ENCODE results near the gene ABCC1.
"Not testable (repeated sequence)": the region's sequence is repeated elsewhere in the genome, so short reads cannot be mapped to it uniquely, and the experiment has no call there.

Gene ABCC1

DNA sequence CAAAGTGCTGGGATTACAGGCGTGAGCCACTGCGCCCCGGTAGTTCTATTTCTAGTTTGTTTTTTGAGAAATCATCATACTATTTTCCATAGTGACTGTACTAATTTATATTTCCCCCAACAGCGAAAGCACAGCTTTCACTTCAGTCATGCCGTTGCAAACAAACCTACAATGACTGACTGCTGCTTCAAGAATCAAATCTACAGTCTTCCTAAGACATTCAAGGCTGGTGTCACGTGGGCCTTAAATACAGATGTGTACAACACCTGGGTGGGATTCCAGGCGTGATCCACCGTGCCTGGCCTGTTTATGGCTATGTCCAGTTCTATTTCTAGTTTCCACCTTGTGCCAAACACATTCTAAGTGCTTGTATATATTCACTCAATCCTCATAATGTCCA lies 201.9 kb downstream of the ABCC1 start:
- DNase-seq: no peak

DNA sequence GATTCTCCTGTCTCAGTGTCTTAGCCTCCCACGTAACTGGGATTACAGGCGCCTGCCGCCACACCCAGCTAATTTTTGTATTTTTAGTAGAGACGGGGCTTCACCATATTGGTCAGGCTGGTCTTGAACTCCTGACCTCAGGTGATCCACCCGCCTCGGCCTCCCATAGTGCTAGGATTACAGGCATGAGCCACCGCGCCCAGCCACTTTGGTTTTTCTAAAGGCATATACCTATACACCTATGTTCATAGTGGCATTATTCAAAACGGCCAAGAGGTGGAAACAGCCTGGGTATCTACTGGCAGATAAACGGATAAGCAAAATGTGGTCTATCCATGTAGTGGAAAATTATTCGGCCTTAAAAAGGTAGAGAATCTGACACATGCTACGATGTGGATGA lies 203.6 kb downstream of the ABCC1 start:
- DNase-seq: not testable (repeated sequence)

DNA sequence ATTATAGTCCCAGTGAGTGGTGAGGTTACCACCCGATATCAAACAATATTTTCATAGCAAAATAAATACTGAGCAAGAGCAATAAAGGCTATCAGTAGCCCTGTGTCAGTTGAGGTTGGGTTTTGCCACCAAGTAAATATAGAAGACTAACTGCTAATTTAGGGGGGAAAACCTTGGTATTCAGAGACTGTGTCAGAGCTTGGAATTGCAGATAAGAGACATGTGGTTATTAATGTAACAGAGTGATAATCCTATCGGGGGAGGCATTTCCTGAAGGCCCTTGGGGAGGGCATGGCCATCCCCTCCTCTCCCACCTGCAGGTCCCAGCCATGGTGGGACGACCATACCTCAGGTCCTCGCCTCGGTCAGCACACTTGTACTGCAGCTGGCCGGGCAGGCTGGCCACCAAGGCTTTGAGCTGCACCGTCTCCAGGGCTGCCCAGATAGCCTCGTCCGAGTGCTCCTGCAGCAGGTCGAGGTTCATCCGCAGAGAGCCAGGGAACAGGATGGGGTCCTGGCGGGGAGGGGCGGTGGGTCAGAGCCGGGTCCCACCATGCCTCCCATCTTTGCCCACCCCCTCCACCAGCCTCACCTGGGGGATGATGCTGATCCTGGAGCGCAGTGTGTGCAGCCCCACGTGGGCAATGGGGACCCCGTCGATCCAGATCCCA lies 205.0 kb downstream of the ABCC1 start:
- no peak for DNase-seq

DNA sequence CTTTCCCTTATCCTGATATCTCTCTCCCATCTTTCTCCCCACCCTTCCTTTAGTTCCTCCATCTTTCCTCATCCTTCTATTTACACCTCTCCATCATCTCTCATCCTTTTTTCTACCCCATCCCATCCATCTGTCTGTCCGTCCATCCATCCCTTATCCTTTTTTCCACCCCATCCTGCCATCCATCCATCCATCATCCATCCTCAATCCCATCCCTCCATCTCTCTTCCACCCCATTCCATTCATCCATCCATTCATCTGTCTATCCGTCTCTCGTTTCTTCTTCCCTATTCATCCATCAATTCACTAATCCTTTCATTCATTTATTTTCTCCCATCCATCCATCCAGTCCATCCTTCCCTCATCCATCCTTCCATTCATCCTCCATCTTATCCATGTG lies 205.8 kb downstream of the ABCC1 start:
- no peak for DNase-seq

DNA sequence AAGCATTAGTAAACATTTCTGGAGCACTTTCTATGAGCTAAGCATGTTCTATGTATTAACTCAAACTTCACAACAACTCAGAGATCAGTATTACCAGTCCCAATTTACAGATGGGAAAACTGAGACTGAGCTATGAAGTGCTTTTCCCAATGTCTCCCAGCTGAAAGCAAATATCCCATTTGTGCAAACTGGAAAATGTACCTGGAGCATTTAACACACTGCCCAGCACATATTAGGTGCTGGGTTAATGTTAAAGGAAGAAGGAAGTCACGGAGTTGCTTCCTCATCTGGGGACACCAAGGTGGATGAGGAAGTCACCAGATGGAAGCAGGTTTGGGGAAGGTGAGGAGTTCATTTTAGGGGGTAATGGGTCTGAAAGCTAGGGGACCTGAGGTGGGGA lies 207.8 kb downstream of the ABCC1 start:
- no peak for DNase-seq

DNA sequence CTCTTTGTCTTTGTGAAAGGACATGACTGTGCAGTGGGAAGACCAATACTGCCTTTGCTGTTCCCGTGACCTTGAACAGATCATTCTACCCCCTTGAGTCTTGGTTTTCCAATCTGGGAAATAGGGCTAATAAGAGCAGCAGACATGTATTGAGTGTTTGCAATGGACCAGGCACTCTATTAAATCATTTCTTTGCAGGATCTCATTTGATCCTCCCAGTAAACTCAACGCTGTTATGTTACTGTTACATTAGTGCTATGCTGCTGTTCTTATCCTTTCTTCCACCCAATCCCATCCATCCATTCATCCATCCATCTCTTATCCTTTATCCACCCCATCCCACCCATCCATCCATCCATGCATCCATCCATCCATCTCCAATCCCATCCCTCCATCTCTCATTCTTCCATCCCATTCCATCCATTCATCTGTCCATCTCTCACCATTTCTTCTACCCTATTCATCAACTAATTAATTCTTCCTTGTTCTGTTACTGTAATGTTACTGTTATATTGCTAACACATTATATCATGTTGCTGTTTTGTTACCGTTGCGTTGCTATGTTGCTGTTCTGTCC lies 208.8 kb downstream of the ABCC1 start:
- DNase-seq: no peak

DNA sequence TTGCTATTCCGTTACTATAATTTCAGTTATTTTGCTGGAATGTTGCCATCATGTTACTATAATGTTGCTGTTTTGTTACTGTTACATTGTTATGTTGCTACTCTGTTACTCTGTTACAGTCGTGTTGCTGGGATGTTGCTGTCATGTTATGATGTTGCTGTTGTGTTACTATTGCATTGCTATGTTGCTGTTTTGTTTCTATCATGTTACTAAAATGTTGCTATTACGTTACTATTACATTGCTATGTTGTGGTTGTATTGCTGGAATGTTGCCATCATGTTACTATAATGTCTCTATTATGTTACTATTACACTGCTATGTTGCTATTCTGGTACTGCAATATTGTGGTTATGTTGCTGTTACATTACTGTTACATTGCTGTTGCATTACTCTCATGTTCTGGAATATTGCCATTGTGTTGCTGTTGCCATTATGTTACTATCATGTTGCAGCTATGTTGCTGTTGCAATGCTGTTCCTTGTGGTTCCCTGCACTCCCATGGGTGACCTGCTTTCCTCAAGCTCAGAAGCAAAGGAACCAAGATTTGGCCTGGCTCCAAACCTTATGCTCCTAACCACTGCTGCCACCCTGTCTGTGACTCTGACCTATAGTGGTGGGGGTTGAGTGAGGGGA lies 209.4 kb downstream of the ABCC1 start:
- no peak for DNase-seq

DNA sequence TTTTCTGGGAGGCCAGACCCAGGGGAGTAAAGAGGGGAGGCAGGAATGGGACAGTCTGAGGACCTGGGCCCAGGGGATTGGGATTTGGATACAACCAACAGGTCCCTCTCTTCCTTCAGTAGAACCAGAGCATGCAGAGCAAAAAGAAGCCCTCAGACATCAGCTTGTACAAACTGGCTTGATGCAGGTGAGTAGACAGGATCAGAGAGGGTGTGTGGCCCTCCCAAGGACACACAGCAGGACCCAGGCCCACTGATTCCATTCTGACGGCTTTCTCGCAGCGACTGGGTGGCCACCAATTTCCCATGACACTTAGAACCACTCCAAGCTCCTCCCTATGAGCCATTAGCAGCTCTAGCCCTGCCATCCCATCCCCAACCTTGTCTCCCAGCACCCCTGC lies 210.2 kb downstream of the ABCC1 start:
- no peak for DNase-seq

DNA sequence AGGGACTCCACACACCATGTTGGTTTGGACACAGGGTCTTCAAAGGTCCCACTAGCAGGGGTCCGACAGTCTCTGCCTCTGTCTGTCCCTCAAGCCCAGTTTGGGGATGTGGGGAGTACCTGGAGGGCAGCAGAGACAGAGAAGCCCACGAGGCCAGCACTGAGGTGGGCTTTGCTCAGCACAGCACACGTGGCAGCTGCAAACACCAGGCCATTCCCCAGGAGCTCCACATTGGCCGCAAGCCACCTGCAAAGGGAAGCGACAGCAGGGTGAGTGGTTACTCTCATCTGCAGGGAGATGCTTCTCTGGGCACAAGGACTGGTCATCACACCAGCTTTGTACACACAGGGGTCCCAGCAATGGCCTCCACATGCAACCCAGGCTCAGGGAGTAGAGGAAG lies 211.9 kb downstream of the ABCC1 start:
- DNase-seq: no peak

DNA sequence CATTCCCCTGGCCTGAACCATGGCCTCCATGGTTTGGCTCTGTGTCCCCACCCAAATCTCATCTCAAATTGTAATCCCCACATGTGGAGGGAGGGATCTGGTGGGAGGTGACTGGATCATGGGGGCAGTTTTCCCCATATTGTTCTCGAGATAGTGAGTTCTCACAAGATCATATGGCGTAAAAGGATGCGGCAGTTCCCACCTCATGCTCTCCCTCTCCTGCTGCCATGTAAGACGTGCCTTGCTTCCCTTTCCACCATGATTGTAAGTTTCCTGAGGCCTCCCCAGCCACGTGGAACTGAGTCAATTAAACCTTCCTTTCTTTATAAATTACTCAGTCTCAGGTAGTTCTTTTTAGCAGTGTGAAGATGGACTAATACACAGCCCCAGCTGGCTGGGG lies 212.4 kb downstream of the ABCC1 start:
- DNase-seq: not testable (repeated sequence)

DNA sequence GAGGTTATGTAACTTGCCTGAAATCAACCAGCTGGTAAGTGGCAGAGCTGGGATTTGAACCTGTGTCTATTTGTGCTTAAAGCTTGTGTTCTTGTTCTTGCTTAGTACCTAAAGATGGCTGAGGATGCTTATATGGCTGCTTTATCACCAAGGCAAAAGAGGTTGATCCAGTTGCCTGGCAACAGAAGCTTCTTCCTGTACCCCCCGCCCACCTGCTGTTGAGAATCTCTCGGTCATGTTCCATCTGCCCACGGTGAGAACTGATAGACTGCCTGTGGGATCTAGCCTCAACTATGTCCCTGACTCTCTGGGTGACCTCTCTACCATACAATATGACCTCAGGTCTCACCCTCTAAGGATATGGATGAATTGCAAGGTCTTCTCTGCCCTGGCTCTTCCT lies 213.2 kb downstream of the ABCC1 start:
- peak in 1 of 58 donors; percentile 4 for DNase-seq

DNA sequence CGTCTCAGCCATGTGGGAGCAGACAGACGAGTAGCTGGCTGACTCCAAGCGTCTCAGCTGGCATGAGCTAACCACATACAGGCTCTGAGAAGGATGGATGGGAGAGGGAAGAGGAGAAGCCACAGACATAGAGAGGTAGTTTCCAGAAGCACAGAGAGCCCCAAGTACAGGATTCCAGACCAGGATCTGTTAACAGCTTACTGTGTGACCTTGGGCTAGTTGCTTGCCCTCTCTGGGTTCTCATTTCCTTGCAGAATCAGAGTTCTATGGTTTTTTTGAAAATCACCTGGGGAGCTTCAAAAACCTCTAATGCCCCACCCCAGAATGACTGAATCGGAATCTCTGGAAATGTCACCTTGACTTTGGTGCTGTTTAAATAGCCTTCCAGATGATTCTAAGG lies 213.7 kb downstream of the ABCC1 start:
- no peak for DNase-seq

DNA sequence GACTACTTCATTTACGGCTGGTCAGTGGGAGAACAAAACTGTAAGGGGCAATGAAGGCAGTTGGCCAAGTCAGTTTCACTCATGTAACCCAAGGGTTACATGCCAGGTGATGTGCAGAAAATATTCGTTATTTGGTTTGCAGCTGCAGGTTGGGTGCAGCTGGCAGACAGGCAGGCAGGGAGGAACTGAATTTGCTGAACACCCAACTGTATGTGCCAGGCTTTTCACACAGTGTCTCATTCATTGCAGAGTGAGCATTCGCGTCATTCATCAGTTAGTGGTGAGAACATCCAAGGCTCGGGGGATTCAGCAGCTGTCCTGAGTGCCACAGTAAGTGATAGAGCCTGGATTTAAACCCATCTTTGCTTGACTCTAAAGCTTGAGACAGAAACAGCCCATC lies 214.2 kb downstream of the ABCC1 start:
- peak in 40 of 58 donors; percentile 2 to 69 (median 31) for DNase-seq

DNA sequence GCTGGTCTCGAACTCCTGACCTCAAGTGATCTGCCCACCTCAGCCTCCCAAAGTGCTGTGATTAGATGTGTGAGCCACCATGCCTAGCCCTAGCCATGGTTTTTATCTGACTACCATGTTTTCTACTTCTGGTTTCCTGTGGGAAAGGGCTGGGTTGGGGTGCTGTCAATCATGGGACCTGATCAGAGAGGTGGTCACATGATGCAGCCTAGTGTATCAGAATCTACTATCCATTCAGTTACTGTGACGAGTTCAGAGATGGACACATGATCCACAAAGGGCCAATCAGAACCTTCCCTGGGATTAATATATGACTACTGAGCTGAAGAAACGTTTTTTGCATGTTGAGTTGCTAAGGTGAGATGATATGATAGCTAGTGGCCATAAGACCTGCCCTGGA lies 214.8 kb downstream of the ABCC1 start:
- no peak for DNase-seq

DNA sequence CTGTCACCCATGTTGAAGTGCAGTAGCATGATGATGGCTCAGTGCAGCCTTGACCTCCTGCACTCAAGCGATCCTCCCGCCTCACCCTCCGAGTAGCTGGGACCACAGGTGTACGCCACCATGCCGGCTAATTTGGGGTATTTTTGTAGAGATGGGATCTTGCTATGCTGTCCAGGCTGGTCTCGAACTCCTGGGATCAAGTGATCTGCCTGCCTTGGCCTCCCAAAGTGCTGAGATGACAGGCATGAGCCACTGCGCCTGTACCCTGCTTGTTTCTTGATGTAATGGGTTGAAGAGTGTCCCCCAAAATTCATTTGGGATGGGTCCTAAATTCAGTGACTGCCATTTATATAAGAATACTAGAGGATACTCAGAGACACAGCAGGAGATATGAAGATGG lies 216.7 kb downstream of the ABCC1 start:
- DNase-seq: no peak

DNA sequence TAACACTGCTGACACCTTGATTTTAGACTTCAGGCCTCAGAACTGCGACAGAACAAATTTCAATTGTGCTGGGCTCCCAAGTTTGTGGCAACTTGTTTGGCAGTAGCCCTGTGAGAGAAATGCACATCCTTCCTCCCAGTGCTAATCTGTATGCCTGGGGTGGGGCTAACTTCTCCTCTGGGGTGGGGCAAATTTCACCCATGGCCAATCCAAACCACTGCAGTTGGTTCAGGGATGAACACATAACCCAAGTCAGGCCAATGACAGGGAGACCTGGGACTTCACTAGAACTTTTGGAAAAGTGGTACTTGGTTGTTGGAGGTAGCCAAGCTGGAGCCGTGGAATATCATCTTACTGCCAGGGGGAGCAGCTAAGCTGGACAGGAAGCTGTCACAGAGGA lies 217.5 kb downstream of the ABCC1 start:
- no peak for DNase-seq

DNA sequence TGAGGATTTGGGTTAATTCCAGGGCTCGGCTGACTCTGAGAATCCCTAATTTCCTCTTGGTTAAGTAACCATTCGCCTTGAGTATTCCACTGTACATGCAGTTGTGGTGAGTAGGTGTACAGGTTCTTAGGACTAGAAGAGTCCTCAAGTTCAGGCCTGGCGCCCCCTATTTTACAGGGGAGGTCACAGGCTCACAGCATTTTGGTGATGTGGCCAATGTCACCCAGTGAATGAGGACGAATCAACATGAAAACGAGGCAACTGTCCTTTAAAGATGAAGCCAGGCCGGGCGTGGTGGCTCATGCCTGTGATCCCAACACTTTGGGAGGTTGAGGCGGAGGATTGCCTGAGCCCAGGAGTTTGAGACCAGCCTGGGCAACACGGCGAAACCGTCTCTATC lies 218.5 kb downstream of the ABCC1 start:
- DNase-seq: no peak

DNA sequence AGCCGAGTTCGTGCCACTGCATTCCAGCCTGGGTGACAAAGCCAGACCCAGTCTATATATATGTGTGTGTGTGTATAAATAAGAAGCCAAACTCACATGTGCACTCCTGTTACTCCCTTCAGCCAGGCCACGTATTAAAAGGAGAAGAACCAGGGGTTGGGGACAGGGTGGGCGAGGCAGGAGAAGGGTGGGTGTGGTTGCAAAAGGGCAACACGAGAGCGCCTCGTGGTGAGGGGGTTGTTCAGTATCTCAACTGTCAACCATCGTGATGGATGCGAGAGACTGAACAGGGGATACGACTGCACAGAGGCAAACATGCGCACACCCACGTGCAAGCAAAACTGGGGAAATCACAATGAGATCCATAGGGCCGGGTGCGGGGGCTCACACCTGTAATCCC lies 219.0 kb downstream of the ABCC1 start:
- DNase-seq: no peak

DNA sequence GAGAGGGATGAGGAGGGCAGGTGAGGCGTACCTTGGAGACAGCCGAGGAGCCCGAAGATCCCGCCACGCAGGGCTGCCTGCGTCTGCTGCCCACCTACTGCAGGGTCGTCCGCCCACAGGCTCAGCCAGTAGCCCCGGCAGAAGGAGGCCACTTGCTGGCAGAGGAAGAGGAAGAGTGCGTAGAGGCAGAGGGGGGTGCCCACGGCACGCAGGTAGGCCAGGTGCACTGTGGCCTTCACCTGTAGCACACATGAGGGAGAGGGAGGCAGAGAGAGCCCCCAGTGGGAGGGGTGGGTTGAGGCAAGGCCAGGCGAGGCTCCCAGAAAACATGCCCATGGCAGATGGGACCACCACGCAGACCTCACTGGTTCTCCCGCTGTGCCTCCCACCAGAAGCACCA lies 220.2 kb downstream of the ABCC1 start:
- no peak for DNase-seq

DNA sequence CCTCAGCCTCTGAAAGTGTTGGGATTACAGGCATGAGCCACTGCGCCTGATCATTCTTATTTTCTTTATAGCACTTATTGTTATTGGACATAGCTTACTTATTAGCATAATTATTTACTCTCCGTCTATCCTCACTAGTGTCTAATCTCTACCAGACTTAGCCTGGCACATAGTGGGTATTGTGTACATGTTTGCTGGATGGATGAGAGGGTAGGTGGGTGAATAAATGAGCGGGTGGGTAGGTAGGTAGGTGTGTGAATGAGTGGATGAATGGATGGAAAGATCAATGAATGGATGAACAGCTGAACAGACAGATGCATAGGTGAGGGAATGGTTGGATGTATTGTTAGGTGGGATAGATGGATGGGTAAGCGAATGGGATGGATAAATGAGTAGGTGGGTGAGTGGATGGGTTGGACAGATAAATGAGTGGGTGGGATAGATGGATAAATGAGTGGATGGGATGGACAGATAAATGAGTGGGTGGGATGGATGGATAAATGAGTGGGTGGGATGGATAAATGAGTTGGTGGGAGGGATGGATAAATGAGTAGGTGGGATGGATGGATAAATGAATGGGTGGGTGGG lies 222.0 kb downstream of the ABCC1 start:
- no peak for DNase-seq

DNA sequence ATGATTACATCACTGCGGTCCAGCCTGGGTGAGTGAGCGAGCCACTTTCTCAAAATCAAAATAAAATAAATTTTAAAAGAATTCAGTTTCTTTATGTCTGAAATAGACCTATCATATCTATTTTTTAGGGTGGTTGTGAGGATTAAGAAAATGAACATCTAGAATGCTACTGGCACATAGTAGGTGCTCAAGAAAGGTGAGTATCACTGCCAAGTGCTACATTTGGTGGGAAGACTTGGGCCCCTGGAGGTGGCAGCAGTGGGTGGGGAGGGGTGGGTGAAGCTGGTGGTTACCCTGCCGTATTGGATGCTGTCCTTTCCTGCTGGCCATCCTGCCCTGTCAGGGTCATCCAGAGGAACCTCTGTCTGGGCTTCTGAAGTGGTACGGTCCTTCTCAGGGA lies 223.6 kb downstream of the ABCC1 start:
- DNase-seq: no peak

DNA sequence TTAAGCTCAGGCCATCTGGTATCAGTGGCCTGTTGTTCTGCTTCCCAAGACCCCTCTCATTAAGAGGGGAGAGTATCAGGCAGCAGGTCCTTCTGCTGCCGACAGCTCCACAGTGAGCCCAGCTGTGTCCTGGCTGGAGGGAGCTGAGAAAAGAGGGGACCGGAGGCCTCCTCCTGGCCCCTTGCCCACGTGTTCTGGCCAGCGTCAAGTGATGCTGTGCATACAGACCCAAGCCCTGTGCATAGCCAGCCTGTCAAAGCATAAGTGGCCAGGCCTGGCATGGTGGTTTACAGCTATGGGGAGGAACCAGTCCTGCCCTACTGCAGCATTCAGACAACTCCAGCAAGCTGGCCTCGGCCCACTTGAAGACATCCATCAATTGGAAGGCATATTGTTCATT lies 225.9 kb downstream of the ABCC1 start:
- peak in 5 of 58 donors; percentile 2 to 24 (median 5) for DNase-seq

DNA sequence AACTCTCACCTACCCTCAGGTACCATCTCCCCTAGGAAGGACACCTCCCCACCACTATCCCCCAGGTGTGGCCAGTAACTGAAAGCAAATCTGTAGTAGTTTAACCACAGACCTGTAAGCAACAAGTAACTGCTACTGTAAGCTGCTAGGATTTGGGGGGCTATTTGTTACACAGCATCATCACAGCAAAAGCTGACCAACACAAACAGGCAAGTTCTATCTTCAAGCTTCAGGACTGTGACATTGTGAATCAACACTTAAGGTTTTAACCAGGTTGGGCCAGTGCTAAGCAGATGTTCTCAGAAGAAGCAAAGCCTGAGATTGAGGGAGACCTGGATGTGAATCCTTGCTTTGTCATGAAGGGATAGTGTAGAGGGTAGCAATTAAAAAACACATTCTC lies 226.9 kb downstream of the ABCC1 start:
- no peak for DNase-seq
